ENCODE results near the gene RPS5.
"Not testable (repeated sequence)": the region's sequence is repeated elsewhere in the genome, so short reads cannot be mapped to it uniquely, and the experiment has no call there.

The RPS5 gene

DNA sequence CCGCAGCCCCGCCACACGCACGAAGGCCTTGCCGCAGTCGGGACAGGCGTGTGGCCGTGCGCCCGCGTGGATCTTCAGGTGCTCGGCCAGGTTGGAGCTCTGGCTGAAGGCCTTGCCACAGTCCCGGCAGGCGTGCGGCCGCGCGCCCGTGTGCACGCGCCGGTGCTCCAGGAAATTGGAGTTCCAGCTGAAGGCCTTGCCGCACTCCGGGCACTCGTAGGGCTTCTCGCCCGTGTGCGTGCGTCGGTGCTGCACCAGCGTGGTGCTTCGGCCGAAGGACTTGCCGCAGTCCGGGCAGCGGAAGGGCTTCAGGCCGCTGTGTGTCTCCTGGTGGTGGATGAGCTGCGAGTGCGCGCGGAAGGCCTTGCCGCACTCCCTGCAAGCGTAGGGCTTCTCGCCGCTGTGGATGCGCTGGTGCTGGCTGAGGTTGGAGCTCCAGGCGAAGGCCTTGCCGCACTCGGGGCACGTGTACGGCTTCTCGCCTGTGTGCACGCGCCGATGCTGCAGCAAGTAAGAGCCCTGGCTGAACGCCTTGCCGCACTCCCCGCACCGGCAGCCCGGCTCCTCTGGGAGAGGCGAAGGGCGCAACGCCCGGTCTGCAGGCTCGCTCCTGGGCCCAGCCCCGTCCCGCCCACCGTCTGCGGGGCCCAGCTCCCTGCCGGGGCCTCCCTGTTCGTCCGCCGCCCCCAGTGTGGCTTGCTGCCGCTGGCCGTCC, 30.1 kb upstream of the RPS5 start:
- DNase-seq, result peak; percentile 24

- DNase-seq, result no peak
Measured at GRCh38 chr19:58357481-58358145, 29.5 kb upstream of the RPS5 start.

DNA sequence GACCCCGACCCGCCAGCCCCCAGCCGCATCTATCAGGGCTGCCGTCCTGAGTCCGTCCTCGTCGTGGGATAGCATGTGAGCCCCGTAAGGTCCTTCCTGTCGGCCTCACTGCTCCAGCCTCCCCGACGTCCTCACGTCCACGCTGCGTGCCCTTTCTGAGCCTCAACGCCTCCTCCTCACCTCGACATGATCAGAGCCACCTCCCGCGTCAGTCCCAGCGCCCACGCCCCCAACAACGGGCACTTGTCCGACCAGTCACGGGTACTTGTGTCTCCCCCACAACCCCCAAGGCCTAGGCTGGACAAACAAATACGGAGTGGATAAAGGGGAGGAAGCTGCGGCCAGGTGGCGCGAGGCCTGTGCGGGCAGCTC, 25.2 kb upstream of the RPS5 start:
- DNase-seq, result peak; percentile 53

GRCh38 chr19:58362272-58362994, 24.6 kb upstream of the RPS5 start, which contains the start of gene ZNF497:
TSS of gene ZNF497 (minus strand) at chr19:58362751. CDS start at chr19:58357635, 5,116 bp downstream.
- DNase-seq, result peak; percentile 96

DNA sequence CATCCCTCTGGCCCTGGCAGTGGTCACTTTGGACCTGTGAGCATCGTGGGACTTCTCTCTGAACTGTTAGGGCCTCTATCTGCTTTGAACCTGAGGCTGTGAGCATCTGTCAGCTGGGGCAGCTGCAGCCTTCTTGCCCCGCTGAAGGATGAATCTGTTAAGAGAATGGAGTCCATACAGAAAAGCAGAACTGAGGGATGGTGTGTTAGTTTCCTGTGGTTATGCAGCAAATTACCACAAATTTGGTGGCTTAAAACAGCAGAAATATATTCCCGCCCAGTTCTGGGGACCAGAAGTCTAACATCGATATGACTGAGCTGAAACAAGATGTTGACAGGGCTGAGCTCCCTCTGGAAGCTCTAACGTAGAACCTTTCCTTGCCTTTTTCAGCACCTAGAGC, 22.9 kb upstream of the RPS5 start:
- no peak for DNase-seq

DNA sequence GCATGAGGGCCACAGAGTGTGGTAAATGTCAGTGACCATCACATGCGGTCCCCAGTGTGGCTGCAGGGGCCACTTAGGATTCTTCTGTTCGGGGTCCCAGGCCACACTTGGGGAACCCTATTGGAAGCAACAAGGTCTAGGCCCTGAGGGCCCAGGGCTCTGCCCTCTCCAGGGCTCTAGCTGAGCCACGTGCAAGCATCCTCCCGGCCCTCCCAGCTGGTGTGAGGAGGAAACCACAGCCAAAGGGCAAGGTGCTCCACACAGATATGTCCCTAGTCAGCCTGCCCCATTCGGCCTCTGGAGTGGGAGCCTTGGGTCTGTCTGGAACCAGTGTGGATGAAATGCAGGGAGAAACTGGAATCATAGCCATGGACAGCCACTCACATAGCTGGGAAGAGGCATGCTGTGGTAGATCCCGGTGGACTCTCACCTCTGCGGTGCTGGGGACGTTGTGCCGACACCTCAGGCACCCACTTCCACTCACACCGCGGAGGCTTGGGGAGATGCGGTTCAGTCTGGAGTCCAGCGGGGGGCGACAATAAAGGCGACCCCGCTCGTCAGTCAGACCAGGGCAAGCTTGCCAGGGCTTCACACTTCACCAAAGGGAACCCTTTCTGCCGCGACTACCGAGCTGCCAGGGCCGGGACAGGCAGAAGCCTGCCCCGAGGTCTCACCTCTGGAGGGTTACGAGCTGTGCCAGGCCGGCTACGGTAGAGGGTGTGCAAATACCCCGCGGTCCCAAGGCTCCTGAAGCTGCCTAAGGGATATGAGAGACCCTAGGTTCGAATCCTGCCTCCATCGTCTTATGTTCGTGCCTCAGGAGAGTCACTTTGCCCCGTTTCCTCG, 20.3 kb upstream of the RPS5 start:
- no peak for DNase-seq

DNA sequence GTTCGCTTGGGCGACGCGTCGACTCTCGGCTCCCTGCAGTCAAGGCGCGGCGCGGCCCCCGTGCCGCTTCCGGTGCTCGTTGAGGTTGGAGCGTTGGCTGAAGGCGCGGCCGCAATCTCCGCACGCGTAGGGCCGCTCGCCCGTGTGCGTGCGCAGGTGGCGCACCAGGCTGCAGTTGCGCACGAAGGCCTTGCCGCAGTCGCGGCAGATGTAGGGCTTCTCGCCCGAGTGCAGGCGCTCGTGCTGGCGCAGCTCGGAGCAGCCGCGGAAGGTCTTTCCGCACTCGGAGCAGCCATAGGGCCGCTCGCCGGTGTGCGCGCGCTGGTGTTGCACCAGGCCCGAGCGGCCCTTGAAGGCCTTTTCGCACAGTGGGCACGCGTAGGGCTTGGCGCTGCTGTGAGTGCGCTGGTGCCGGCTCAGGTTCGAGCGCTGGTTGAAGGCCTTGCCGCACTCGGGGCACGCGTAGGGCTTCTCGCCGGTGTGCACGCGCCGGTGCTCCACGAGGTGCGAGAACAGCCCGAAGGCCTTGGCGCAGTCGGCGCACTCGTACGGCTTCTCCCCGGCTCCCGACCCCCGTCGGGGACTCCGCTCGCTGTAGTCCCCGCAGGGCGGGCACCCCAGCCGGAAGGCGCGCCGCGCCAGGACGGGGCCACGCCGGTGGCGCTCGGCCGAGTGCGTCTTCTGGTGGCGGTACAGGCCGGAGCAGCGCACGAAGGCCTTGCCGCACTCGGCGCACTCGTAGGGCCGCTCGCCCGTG, 19.2 kb upstream of the RPS5 start:
- no peak for DNase-seq

GRCh38 chr19:58368561-58369360, 18.3 kb upstream of the RPS5 start:
- no peak for DNase-seq

DNA sequence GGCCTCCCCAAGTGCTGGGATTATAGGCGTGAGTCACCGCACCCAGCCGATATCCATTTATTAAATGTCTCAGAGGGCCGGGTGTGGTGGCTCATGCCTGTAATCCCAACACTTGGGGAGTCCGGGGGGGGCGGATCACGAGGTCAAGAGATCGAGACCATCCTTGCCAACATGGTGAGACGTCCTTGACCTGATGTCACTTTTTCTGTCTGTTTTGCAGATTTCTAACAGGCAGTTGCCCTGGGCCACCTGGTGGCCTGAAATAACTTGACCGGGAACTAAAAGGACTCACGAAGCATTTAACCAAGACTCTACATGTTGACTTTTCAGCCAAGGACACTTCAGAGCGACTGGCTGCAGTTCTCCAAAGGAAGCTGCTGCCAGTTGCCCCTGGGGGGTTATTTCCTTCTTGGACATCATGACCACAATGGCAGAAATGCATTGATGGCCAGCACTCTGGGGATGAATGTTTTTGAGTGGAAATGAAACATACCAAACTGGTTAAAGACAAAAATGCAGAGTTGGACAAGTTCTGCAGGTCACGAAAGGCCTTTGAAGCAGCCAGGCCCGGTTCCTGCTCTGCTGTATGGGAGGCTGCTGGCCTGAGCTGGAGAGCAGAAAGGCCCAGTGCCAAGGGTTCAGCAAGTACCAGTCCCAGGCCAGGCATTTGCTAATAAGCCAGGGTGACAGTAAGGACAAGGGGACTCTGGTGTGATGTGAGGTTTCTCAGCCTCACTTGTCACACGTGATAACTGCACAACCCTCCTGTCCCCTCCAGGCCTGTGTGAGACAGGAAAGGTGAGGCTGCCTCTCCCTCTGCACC, 14.5 kb upstream of the RPS5 start:
- no peak for DNase-seq

GRCh38 chr19:58374200-58374599, 12.9 kb upstream of the RPS5 start:
- no peak for DNase-seq

- not testable (repeated sequence) for DNase-seq
Measured at GRCh38 chr19:58376724-58377123, 10.3 kb upstream of the RPS5 start.

DNA sequence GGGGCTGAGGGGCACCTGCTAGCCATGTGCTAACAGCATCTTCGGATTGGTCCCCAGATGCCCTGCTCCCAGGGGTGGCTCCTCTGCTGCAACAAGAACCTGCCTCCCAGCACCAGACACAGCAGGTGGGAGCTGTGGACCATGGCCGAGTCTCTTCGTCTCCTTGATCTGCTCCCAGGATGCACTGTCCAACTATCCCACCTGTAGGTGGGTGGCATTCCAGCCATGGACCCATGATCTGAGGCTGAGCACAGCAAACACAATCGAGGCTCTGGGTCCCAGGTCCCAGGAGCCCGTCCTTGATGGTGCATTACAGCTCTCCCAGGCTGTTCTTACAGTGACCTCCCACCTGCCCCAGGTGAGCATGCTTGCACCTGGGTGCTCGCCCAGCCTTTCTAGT, 7.8 kb upstream of the RPS5 start:
- DNase-seq, result no peak

- DNase-seq, result no peak
Measured at GRCh38 chr19:58380037-58380661, 6.9 kb upstream of the RPS5 start.

DNA sequence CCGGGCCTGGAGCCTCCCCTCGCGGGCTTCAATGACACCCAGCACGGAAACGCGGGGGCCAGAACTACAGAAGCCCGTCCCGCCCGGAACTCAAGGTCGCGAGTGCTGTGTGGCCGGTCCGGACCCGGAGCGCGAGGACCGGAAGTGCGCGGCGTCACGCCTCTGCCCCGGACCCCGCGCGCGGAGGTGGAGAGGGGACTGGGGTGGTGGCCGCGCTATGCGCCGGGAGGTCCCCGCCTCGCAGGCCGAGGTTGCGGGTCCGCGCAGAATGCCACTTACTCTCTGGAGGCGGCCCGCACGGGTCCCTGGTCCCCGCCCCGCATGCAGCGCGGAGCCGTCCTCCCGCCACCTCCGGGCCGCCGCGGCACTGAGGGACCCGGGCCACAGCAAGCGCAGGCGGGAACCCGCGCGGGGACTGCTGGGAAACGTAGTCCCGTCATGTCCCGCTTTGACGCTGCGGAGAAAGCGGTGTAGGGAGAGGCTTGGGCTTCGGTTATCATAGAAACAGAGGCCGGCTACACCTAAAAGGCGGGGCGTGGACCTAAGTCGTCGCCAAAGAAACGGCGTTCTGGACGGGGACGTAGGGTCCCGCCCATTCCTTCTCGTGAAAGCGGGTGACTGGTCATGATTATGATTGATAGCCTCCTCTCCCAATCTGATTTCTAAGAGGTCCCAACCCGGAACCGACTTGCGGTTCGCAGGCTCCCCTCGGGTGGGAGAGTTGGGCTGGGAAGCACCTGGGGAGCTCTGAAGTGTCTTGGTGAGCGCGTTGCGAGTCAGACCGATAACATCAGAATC, 6.2 kb upstream of the RPS5 start, which contains the start of gene ZNF837:
Gene ZNF837, minus strand, starts transcription at position 369 of the 798 bp plus-strand sequence. CDS start 11,698 bp downstream, outside the sequence.
- DNase-seq, result peak; percentile 100

DNA sequence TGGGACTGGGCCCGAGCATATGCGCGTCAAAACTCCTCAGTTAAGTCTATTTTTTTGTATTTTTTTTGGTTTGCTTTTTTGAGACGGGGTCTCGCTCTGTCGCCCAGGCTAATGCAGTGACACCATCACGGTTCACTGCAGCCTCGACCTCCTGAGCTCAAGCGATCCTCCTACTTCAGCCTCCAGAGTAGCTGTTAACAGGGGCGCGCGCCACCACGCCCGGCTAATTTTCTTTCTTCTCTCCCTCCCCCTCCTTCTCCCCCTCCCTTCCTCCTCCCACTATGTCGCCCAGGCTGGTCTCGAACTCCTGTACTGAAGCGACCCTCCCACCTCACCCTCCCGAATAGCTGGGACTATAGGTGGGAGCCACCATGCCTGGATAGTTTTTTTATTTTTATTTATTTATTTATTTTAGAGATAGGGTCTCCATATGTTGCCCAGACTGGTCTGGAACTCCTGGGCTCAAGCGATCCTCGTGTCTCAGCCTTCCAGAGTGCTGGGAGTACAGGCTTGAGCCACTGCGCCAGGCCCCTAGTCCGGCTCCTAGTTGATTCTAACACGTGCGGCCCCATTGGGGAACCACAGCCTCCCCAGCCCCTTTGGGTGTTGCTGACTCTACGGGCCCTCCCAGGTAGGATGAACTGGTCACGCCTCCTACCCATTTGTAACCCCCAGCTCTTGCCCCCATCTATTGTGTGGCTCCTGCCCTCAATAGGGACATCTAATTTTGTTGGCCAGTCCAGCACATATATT, 5.4 kb upstream of the RPS5 start:
- DNase-seq, result no peak

DNA sequence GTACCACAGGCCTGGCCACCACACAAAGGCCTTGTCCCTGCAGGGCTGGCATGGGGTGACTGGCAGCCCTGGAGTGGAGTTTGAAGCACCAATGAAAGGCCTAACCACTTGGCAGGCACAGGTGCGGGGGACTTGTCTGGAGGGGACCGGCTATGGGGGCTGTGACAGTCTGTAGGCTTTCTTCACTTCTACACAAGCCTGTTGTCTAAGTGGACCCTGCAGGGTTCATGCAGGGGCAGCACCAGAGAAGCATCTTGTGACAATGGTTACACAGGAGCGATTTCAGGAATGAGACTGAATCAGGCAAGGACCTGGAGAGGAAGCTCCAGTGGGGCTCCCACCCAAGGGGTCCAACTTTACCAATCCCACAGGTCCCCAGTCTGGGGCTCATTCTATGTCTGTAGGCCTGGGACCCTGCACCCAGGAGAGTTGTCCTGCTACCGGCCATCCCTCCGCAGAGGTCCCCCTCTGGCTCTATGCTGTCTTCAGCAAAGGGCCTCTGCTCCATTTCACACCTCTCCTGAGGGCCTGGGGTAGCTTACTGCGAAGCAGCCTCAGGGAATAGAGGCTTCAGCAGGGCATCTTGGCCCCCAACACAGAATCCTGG, 4.0 kb upstream of the RPS5 start:
- DNase-seq, result no peak

DNA sequence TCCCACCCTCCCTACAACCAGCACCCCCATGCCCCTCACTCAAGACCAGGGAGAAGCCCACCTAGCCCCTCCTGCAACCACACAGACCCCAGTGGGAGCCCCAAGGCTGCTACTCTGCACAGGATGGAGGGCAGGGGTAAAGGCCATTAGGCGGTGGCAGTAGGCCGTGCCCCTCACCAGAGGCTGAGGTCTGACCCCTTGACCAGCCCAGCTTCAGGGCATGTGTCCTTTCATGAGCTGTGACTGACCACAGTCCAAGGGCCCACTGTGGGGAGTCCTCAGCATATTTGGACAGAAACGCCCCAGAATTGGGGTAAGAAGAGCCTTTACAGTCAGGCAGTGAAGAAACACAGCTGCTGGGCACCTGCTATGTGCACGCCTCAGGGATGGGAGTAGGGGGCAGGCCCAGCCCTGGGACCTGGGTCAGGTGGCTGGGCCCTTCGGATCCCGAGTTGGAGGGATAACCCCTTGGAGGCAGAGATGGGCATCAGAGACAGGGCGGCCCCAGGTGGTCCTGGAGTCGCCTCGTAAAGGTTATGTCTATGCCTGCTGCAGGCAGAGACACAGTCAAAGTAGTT, 1.7 kb upstream of the RPS5 start:
- DNase-seq, result no peak
